HepG2 (cell line): ENCODE data around the gene SLC4A9. TPM values are rescaled to one million over a fixed set of nuclear protein-coding genes. Genes with fewer than 3 reads are reported as not detected.

ENCODE experiments used
- ASH2L ChIP-seq: fragments of 300-600, 200-600 bp; sonication (generic); IDR thresholded peaks from 2 replicates; pipeline ENCODE4 v1.7.0; 2017; ENCODE audit warnings: low read depth, mild to moderate bottlenecking, moderate library complexity, mixed read lengths, low read length; ENCODE audit not compliant: insufficient read length
- DPF2 ChIP-seq: sonication (generic); formaldehyde crosslinking; IDR thresholded peaks from 2 replicates; pipeline ENCODE4 v1.4.0; 2020; ENCODE audit warnings: mild to moderate bottlenecking, low read depth, missing genetic modification reagents, borderline replicate concordance
- ERF ChIP-seq: IDR thresholded peaks from 2 replicates; pipeline ENCODE4 v1.6.1; 2018; ENCODE audit warnings: missing biosample characterization, missing genetic modification reagents
- FUBP1 ChIP-seq: sonication (generic); formaldehyde crosslinking; IDR thresholded peaks from 2 replicates; pipeline ENCODE4 v1.5.1; 2020; ENCODE audit warnings: missing genetic modification reagents, mild to moderate bottlenecking, borderline replicate concordance
- GZF1 ChIP-seq: sonication (generic); formaldehyde crosslinking; IDR thresholded peaks from 2 replicates; pipeline ENCODE4 v1.5.1; 2020; ENCODE audit warnings: mild to moderate bottlenecking, missing genetic modification reagents
- HES4 ChIP-seq: sonication (generic); formaldehyde crosslinking; IDR thresholded peaks from 2 replicates; pipeline ENCODE4 v1.9.0; 2021; ENCODE audit warnings: mild to moderate bottlenecking, missing genetic modification reagents, borderline replicate concordance
- HNRNPH1 ChIP-seq: fragments of 200-400 bp; formaldehyde crosslinking; optimal IDR thresholded peaks from 2 replicates; pipeline ENCODE3; 2017; ENCODE audit warnings: mild to moderate bottlenecking, low read depth, low read length
- KLF12 ChIP-seq: sonication (generic); formaldehyde crosslinking; IDR thresholded peaks from 2 replicates; pipeline ENCODE4 v1.4.0; 2020; ENCODE audit warnings: missing genetic modification reagents, borderline replicate concordance
- NFATC3 ChIP-seq: sonication (generic); formaldehyde crosslinking; IDR thresholded peaks from 2 replicates; pipeline ENCODE4 v1.5.1; 2020; ENCODE audit warnings: mild to moderate bottlenecking, missing genetic modification reagents
- NFIC ChIP-seq: IDR thresholded peaks from 2 replicates; pipeline ENCODE4 v1.6.1; 2012; ENCODE audit warnings: mild to moderate bottlenecking, low read length, inconsistent platforms
- RBM22 ChIP-seq: fragments of 200-400 bp; formaldehyde crosslinking; optimal IDR thresholded peaks from 2 replicates; pipeline ENCODE3; 2017; ENCODE audit warnings: mild to moderate bottlenecking, low read length, moderate library complexity
- REPIN1 ChIP-seq: sonication (generic); formaldehyde crosslinking; IDR thresholded peaks from 2 replicates; pipeline ENCODE4 v1.8.0; 2022; ENCODE audit warnings: missing genetic modification reagents, low read depth, mild to moderate bottlenecking, borderline replicate concordance
- TP53 ChIP-seq: sonication (generic); formaldehyde crosslinking; conservative IDR thresholded peaks from 2 replicates; pipeline ENCODE4 v1.4.0; 2020; ENCODE audit warnings: missing genetic modification reagents
- ZBTB10 ChIP-seq: sonication (generic); formaldehyde crosslinking; IDR thresholded peaks from 2 replicates; pipeline ENCODE4 v1.4.0; 2020; ENCODE audit warnings: missing genetic modification reagents, borderline replicate concordance
- ZBTB2 ChIP-seq: sonication (generic); formaldehyde crosslinking; IDR thresholded peaks from 2 replicates; pipeline ENCODE4 v1.8.0; 2022; ENCODE audit warnings: low read depth, missing genetic modification reagents
- ZFP62 ChIP-seq: sonication (generic); formaldehyde crosslinking; IDR thresholded peaks from 2 replicates; pipeline ENCODE4 v1.4.0; 2020; ENCODE audit warnings: missing genetic modification reagents
- ZNF160 ChIP-seq: sonication (generic); formaldehyde crosslinking; IDR thresholded peaks from 2 replicates; pipeline ENCODE4 v1.8.0; 2022; ENCODE audit warnings: mild to moderate bottlenecking, inconsistent platforms, missing genetic modification reagents
- ZNF263 ChIP-seq: sonication (generic); formaldehyde crosslinking; IDR thresholded peaks from 2 replicates; pipeline ENCODE4 v1.4.0; 2020; ENCODE audit warnings: missing genetic modification reagents
- ZSCAN21 ChIP-seq: sonication (generic); formaldehyde crosslinking; IDR thresholded peaks from 2 replicates; pipeline ENCODE4 v1.8.0; 2022; ENCODE audit warnings: mild to moderate bottlenecking, missing genetic modification reagents, moderate library complexity, borderline replicate concordance
- ZZZ3 ChIP-seq: sonication (generic); formaldehyde crosslinking; IDR thresholded peaks from 2 replicates; pipeline ENCODE4 v1.4.0; 2020; ENCODE audit warnings: missing genetic modification reagents, mild to moderate bottlenecking, borderline replicate concordance
- polyA plus RNA-seq, 8 experiments: library from polyadenylated mRNA; depleted of rRNA in 3 of 8; stranded (reverse) in 7 of 8; unstranded in 1 of 8; fragments of >200 nt; fragmentation: Illumina TruSeq in 4 of 8; extraction: Trizol in 4 of 8; gene quantifications; 2 replicates each; pipeline versions ENCODE4 v1.2.1 to v1.2.3, GENCODE V29; 2011 to 2016; ENCODE audit warnings: low read depth in 4 of 8, missing spikeins in 1 of 8, mixed read lengths in 1 of 8; ENCODE audit not compliant: insufficient read depth in 1 of 8
- total RNA-seq, 5 experiments: library from RNA; depleted of rRNA; stranded (reverse); fragments of >200 nt; fragmentation: Illumina TruSeq; extraction: Trizol; gene quantifications; 2 replicates each; pipeline ENCODE4 v1.2.3, GENCODE V29; 2016; ENCODE audit warnings: low read depth in 1 of 5
- TF ChIP-seq, protein P1 (sequence below): sonication (generic); formaldehyde crosslinking; IDR thresholded peaks from 2 replicates; pipeline ENCODE4 v1.8.1; 2023; ENCODE audit warnings: missing genetic modification reagents, inconsistent platforms, borderline replicate concordance

The SLC4A9 gene
- total and polyA plus RNA-seq, 2 of the 13 experiments (the other 11 are each of a cell fraction or from before 2014, with no cell fraction given), result not detected

GRCh38 chr5:140401362-140402257 is 41.6 kb downstream of the SLC4A9 start, which contains the start of gene ANKHD1 (continued):
- TF ChIP-seq ZBTB10 (no peak), ZSCAN21 (CRISPR knock-in tag) (peak; percentile 76; the same call in 1 of the 2 replicates), GZF1 (CRISPR knock-in tag) (no peak; the same call in 1 of the 2 replicates), ZBTB2 (no peak), FUBP1 (CRISPR knock-in tag) (0 out of 2 replicates have a peak, but pooled peaks have one; percentile 21), KLF12 (peak; percentile 83; the same call in 1 of the 2 replicates), ZFP62 (CRISPR knock-in tag) (no peak), ERF (CRISPR knock-in tag) (no peak), ZZZ3 (CRISPR knock-in tag) (peak; percentile 6; the same call in 1 of the 2 replicates), DPF2 (CRISPR knock-in tag) (no peak), REPIN1 (CRISPR knock-in tag) (no peak), ASH2L (peak; percentile 15), TP53 (CRISPR knock-in tag) (no peak), HES4 (CRISPR knock-in tag) (no peak; the same call in 1 of the 2 replicates), ZNF160 (peak; percentile 50; the same call in 1 of the 2 replicates), RBM22 (no peak), HNRNPH1 (no peak), NFATC3 (CRISPR knock-in tag) (0 out of 2 replicates have a peak, but pooled peaks have one; percentile 35), ZNF263 (CRISPR knock-in tag) (0 out of 2 replicates have a peak, but pooled peaks have one; percentile 61), NFIC (no peak)
- TF ChIP-seq, protein P1, sequence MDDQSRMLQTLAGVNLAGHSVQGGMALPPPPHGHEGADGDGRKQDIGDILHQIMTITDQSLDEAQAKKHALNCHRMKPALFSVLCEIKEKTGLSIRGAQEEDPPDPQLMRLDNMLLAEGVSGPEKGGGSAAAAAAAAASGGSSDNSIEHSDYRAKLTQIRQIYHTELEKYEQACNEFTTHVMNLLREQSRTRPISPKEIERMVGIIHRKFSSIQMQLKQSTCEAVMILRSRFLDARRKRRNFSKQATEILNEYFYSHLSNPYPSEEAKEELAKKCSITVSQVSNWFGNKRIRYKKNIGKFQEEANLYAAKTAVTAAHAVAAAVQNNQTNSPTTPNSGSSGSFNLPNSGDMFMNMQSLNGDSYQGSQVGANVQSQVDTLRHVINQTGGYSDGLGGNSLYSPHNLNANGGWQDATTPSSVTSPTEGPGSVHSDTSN (CRISPR knock-in tag), result peak; percentile 95; the same call in 1 of the 2 replicates
